WTC11 (cell line): ENCODE data around the gene CEP20.
"Not testable (repeated sequence)": the region's sequence is repeated elsewhere in the genome, so short reads cannot be mapped to it uniquely, and the experiment has no call there.

Source experiments
- CREM ChIP-seq: sonication (generic); formaldehyde crosslinking; IDR thresholded peaks from 2 replicates; pipeline ENCODE4 v1.8.1; 2022; ENCODE audit warnings: mild to moderate bottlenecking, missing genetic modification reagents, moderate library complexity
- JUN ChIP-seq: sonication (generic); formaldehyde crosslinking; IDR thresholded peaks from 2 replicates; pipeline ENCODE4 v1.8.0; 2023; ENCODE audit warnings: mild to moderate bottlenecking, missing genetic modification reagents
- NR2C2 ChIP-seq: sonication (generic); formaldehyde crosslinking; IDR thresholded peaks from 2 replicates; pipeline ENCODE4 v1.8.0; 2022; ENCODE audit warnings: mild to moderate bottlenecking, missing genetic modification reagents
- SP1 ChIP-seq: sonication (generic); formaldehyde crosslinking; conservative IDR thresholded peaks from 2 replicates; pipeline ENCODE4 v1.8.1; 2022; ENCODE audit warnings: missing genetic modification reagents
- TP53 ChIP-seq: sonication (generic); formaldehyde crosslinking; IDR thresholded peaks from 2 replicates; pipeline ENCODE4 v1.8.1; 2023; ENCODE audit warnings: mild to moderate bottlenecking, missing genetic modification reagents
- ZNF121 ChIP-seq: sonication (generic); formaldehyde crosslinking; IDR thresholded peaks from 2 replicates; pipeline ENCODE4 v1.8.0; 2023; ENCODE audit warnings: missing genetic modification reagents
- TF ChIP-seq, protein P1 (sequence below): fragments of 200-600 bp; IDR thresholded peaks from 2 replicates; pipeline ENCODE4 v1.8.0; 2022; ENCODE audit warnings: antibody characterized with exemption
- TF ChIP-seq, protein P2 (sequence below): fragments of 250-450 bp; sonication (Bioruptor Pico); IDR thresholded peaks from 2 replicates; pipeline ENCODE4 v1.9.0; 2021; ENCODE audit warnings: mild to moderate bottlenecking, borderline replicate concordance
- TF ChIP-seq, protein P3 (sequence below): sonication (generic); formaldehyde crosslinking; IDR thresholded peaks from 2 replicates; pipeline ENCODE4 v1.8.0; 2022; ENCODE audit warnings: mild to moderate bottlenecking, missing genetic modification reagents
- TF ChIP-seq, protein P4 (sequence below): sonication (generic); formaldehyde crosslinking; IDR thresholded peaks from 2 replicates; pipeline ENCODE4 v1.8.0; 2023; ENCODE audit warnings: missing genetic modification reagents
- TF ChIP-seq, protein P5 (sequence below): sonication (generic); formaldehyde crosslinking; conservative IDR thresholded peaks from 2 replicates; pipeline ENCODE4 v1.8.1; 2023; ENCODE audit warnings: mild to moderate bottlenecking, low read depth, missing genetic modification reagents, moderate library complexity
- TF ChIP-seq, protein P6 (sequence below): sonication (generic); formaldehyde crosslinking; IDR thresholded peaks from 2 replicates; pipeline ENCODE4 v1.8.1; 2023; ENCODE audit warnings: mild to moderate bottlenecking, missing genetic modification reagents, moderate library complexity

DNA sequence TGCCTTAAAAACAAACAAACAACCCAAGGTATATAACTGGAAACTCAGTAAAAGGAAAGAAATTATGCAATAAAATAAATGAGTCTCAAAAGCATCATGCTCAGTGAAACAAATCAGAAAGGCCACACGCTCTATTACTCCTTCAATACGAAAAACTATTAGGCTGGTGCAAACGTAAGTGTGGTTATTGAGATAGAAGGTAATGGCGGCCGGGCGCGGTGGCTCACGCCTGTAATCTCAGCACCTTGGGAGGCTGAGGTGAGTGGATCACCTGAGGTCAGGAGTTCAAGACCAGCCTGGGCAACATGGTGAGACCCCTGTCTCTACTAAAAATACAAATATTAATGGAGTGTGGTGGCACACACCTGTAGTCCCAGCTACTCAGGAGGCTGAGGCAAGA lies 49.2 kb downstream of the CEP20 start:
- not testable (repeated sequence) for TF ChIP-seq SP1; TP53 (CRISPR knock-in tag); JUN (CRISPR knock-in tag); CREM; ZNF121 (CRISPR knock-in tag); NR2C2 (CRISPR knock-in tag)
- TF ChIP-seq, protein P1, sequence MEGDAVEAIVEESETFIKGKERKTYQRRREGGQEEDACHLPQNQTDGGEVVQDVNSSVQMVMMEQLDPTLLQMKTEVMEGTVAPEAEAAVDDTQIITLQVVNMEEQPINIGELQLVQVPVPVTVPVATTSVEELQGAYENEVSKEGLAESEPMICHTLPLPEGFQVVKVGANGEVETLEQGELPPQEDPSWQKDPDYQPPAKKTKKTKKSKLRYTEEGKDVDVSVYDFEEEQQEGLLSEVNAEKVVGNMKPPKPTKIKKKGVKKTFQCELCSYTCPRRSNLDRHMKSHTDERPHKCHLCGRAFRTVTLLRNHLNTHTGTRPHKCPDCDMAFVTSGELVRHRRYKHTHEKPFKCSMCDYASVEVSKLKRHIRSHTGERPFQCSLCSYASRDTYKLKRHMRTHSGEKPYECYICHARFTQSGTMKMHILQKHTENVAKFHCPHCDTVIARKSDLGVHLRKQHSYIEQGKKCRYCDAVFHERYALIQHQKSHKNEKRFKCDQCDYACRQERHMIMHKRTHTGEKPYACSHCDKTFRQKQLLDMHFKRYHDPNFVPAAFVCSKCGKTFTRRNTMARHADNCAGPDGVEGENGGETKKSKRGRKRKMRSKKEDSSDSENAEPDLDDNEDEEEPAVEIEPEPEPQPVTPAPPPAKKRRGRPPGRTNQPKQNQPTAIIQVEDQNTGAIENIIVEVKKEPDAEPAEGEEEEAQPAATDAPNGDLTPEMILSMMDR: not testable (repeated sequence)
- TF ChIP-seq, protein P2, sequence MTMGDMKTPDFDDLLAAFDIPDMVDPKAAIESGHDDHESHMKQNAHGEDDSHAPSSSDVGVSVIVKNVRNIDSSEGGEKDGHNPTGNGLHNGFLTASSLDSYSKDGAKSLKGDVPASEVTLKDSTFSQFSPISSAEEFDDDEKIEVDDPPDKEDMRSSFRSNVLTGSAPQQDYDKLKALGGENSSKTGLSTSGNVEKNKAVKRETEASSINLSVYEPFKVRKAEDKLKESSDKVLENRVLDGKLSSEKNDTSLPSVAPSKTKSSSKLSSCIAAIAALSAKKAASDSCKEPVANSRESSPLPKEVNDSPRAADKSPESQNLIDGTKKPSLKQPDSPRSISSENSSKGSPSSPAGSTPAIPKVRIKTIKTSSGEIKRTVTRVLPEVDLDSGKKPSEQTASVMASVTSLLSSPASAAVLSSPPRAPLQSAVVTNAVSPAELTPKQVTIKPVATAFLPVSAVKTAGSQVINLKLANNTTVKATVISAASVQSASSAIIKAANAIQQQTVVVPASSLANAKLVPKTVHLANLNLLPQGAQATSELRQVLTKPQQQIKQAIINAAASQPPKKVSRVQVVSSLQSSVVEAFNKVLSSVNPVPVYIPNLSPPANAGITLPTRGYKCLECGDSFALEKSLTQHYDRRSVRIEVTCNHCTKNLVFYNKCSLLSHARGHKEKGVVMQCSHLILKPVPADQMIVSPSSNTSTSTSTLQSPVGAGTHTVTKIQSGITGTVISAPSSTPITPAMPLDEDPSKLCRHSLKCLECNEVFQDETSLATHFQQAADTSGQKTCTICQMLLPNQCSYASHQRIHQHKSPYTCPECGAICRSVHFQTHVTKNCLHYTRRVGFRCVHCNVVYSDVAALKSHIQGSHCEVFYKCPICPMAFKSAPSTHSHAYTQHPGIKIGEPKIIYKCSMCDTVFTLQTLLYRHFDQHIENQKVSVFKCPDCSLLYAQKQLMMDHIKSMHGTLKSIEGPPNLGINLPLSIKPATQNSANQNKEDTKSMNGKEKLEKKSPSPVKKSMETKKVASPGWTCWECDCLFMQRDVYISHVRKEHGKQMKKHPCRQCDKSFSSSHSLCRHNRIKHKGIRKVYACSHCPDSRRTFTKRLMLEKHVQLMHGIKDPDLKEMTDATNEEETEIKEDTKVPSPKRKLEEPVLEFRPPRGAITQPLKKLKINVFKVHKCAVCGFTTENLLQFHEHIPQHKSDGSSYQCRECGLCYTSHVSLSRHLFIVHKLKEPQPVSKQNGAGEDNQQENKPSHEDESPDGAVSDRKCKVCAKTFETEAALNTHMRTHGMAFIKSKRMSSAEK (CRISPR knock-in tag): not testable (repeated sequence)
- TF ChIP-seq, protein P3, sequence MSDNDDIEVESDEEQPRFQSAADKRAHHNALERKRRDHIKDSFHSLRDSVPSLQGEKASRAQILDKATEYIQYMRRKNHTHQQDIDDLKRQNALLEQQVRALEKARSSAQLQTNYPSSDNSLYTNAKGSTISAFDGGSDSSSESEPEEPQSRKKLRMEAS (CRISPR knock-in tag): not testable (repeated sequence)
- TF ChIP-seq, protein P4, sequence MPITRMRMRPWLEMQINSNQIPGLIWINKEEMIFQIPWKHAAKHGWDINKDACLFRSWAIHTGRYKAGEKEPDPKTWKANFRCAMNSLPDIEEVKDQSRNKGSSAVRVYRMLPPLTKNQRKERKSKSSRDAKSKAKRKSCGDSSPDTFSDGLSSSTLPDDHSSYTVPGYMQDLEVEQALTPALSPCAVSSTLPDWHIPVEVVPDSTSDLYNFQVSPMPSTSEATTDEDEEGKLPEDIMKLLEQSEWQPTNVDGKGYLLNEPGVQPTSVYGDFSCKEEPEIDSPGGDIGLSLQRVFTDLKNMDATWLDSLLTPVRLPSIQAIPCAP: not testable (repeated sequence)
- TF ChIP-seq, protein P5, sequence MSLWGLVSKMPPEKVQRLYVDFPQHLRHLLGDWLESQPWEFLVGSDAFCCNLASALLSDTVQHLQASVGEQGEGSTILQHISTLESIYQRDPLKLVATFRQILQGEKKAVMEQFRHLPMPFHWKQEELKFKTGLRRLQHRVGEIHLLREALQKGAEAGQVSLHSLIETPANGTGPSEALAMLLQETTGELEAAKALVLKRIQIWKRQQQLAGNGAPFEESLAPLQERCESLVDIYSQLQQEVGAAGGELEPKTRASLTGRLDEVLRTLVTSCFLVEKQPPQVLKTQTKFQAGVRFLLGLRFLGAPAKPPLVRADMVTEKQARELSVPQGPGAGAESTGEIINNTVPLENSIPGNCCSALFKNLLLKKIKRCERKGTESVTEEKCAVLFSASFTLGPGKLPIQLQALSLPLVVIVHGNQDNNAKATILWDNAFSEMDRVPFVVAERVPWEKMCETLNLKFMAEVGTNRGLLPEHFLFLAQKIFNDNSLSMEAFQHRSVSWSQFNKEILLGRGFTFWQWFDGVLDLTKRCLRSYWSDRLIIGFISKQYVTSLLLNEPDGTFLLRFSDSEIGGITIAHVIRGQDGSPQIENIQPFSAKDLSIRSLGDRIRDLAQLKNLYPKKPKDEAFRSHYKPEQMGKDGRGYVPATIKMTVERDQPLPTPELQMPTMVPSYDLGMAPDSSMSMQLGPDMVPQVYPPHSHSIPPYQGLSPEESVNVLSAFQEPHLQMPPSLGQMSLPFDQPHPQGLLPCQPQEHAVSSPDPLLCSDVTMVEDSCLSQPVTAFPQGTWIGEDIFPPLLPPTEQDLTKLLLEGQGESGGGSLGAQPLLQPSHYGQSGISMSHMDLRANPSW (CRISPR knock-in tag): not testable (repeated sequence)
- TF ChIP-seq, protein P6, sequence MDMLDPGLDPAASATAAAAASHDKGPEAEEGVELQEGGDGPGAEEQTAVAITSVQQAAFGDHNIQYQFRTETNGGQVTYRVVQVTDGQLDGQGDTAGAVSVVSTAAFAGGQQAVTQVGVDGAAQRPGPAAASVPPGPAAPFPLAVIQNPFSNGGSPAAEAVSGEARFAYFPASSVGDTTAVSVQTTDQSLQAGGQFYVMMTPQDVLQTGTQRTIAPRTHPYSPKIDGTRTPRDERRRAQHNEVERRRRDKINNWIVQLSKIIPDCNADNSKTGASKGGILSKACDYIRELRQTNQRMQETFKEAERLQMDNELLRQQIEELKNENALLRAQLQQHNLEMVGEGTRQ (CRISPR knock-in tag): not testable (repeated sequence)
